ENCODE measurements around the gene DOCK8. TPM values are rescaled to one million over a fixed set of nuclear protein-coding genes. Genes with fewer than 3 reads are reported as not detected.

DOCK8 gene
- total RNA-seq, 1 experiment from 2014 or later: 2.2 TPM

DNA sequence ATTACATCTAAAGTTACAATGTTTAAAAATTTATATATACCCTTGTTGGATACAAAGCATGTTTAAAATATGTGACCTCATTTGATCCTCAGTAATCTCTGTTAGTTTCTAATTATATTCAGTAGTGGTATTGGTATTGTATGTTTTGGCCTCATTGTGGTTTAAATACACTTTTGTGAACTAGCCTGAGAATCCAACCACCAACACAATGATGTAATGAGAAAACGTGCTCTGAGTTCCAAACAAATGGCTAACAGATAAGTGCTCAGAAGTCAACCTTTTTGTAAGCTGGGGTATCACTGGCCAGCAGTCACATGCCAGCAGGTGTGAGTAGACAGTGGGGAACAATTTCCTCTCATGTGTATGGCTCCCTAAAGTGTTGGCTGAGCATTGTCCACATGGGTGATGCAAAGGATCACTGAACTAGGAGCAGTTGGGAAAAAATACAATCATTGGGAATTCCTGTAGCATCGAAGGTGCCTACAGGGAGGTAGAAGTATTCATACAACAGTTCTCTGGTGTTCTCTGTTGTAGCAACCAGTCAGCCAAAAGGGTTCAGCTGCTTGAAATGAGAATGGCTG lies 56.1 kb downstream of the DOCK8 start:
- Histone ChIP-seq H3K9me3 (replicated peaks) (no peaks in the 10 kb centered on the region), H3K27me3 (no peaks in the 10 kb centered on the region), H3K4me3 (no peak overlapping the region), H3K4me1 (0 out of 2 replicates have a peak, but pooled peaks cover 5% of the 10 kb centered on the region), H3K27ac (no peak overlapping the region), H3K36me3 (no peaks in the 10 kb centered on the region)
- DNase-seq: no peak

- Histone ChIP-seq H3K4me1 (no peaks in the 10 kb centered on the region), H3K27me3 (no peaks in the 10 kb centered on the region), H3K9me3 (replicated peaks) (no peaks in the 10 kb centered on the region), H3K27ac (no peak overlapping the region), H3K36me3 (no peaks in the 10 kb centered on the region), H3K4me3 (no peak overlapping the region)
- DNase-seq: no peak
Measured at GRCh38 chr9:272251-273213, 57.9 kb downstream of the DOCK8 start.

GRCh38 chr9:274406-274805 lies 59.7 kb downstream of the DOCK8 start:
- Histone ChIP-seq H3K4me3 (no peak overlapping the region), H3K36me3 (no peaks in the 10 kb centered on the region), H3K9me3 (replicated peaks) (no peaks in the 10 kb centered on the region), H3K27ac (no peak overlapping the region), H3K4me1 (no peaks in the 10 kb centered on the region), H3K27me3 (no peaks in the 10 kb centered on the region)
- no peak for DNase-seq

DNA sequence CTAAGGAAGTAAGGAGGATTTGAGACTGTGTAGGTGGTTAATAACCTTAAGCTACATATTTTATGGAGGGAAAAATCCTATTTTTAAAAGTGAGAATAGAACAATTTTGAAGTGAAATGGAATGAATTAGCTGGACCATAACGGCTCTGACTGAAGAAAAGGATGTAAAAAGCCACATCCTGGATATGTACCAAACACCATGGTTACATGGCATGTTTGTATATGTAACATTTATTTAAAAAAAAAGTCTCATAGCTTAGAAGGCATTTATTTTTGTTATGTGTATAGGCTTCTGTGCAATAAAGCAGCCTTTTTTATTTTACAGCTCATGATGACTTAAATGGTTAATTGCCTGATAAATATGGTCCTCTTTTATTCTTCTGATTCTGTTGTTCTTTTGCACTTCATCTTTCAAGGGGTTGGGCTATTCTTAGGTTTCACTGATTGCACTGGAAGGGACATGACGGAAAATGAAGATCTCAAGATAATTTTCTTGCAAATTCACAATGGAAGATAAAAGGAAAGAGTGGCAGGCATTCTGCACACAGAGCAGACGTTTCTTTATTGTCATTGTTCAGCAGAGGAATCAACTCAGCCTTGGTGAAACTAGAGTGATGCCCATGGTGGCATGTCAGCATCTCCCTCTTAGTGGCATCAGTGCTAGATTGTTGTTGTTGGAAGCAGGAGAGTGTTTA lies 63.1 kb downstream of the DOCK8 start:
- Histone ChIP-seq H3K4me1 (no peaks in the 10 kb centered on the region), H3K36me3 (no peaks in the 10 kb centered on the region), H3K27ac (no peak overlapping the region), H3K4me3 (no peak overlapping the region), H3K27me3 (no peaks in the 10 kb centered on the region), H3K9me3 (replicated peaks) (no peaks in the 10 kb centered on the region)
- no peak for DNase-seq

DNA sequence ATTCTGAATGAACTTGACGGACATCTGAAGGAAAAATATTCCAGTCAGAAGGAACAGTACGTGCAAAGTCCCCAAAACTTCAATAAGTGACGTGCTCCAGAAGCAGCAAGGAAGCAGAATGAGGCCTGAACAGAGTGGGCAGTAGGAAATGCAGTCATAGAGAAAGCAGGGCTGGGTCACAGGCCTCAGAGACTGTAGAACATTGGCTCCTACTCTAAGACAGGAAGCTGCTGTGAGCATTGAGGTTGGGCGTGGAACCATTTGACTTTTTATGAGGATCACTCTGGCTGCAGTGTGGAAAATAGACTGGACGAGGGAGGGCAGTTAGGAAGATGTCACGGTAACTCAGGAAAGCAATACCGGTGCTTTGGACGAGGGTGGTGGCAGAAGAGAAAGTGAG lies 64.0 kb downstream of the DOCK8 start:
- H3K36me3 ChIP-seq: no peaks in the 10 kb centered on the region
- no peaks in the 10 kb centered on the region for H3K27me3 ChIP-seq
- no peak overlapping the region for H3K27ac ChIP-seq
- no peak overlapping the region for H3K4me3 ChIP-seq
- no peak for DNase-seq
- H3K9me3 ChIP-seq (replicated peaks): no peaks in the 10 kb centered on the region
- no peaks in the 10 kb centered on the region for H3K4me1 ChIP-seq

DNA sequence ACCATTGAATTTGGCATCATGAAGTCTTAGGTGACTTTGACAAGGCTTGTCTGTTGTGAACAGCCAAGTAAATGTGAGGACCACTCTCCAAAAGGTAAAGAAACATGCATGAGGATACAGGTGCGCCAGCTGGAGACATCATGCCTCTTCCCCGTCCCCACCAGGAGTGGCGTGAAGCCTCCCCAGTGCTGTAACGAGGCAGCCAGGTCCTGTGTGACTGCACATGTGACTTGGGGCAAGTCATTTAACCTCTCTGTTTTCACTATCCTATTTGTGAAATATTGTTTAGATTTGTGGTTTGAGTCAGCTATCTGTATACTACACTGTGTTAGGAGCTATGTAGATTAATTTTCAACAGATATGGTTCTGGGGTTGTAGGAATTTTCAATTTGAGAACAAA lies 65.0 kb downstream of the DOCK8 start:
- no peak overlapping the region for H3K27ac ChIP-seq
- no peaks in the 10 kb centered on the region for H3K27me3 ChIP-seq
- H3K4me3 ChIP-seq: no peak overlapping the region
- no peaks in the 10 kb centered on the region for H3K4me1 ChIP-seq
- no peaks in the 10 kb centered on the region for H3K9me3 ChIP-seq (replicated peaks)
- H3K36me3 ChIP-seq: no peaks in the 10 kb centered on the region
- no peak for DNase-seq

DNA sequence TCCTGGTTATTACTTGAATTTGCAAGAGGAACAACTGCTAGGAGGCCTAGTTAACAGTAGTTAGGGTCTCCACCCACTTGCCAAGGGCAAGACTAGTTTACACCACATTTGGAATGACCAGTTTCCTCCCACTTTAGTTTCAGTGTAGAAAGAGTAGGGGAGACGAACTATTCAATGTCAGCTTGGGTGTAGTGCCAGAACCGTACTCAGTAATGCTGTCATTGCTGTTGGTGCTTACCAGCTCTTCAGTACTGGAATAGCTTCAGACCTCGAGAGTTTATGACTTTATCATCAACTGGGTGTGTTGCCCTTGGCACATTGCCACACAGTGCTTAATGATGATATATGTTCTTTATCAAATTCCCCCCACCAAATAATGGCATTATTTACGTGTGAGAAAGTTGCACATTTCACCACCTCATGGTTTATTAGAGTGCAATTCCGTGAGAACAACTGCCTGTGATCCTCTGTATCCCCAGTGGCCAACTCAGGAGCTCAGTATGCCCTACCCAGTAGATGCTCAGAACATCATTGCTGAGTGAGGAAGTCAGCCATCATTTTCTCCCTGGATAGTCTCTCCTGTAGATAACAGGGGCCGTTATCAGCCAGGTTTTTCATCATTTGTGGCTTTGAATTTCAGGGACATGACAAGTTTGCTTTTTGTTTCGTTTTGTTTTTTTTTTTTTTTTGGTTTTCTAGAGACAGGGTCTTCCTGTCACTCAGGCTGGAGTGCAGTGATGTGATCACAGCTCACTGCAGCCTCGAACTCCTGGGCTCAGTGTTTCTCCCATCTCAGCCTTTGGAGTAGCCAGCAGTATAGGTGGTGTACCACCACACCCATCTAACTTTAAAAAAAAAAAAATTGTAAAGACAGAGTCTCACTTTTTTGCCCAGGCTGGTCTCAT lies 67.3 kb downstream of the DOCK8 start:
- Histone ChIP-seq H3K27me3 (no peaks in the 10 kb centered on the region), H3K4me3 (no peak overlapping the region), H3K4me1 (no peaks in the 10 kb centered on the region), H3K9me3 (replicated peaks) (no peaks in the 10 kb centered on the region), H3K36me3 (no peaks in the 10 kb centered on the region), H3K27ac (no peak overlapping the region)
- no peak for DNase-seq

GRCh38 chr9:286071-286740 lies 71.5 kb downstream of the DOCK8 start:
- Histone ChIP-seq H3K36me3 (no peaks in the 10 kb centered on the region), H3K27ac (no peak overlapping the region), H3K27me3 (no peaks in the 10 kb centered on the region), H3K4me3 (no peak overlapping the region), H3K9me3 (replicated peaks) (no peaks in the 10 kb centered on the region), H3K4me1 (no peaks in the 10 kb centered on the region)
- DNase-seq: no peak

DNA sequence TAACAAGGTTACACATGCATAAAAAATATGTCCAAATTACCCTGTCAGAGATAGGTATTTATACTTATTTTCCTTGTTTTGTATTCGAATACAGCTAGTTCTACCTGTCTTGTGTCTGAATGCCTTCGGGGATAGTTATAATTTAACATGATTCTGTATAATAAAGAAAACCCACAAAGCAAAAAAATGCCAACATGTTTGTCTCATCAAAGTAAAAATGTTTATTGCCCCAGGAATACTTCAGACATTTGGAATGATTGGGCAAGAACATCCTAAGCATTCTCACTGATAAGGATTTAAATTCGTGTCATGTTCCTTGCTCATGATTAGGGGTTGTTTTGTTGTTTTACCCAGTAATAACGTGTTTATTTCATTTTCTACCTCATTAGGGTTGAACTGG lies 74.5 kb downstream of the DOCK8 start:
- Histone ChIP-seq H3K4me3 (no peak overlapping the region), H3K4me1 (no peaks in the 10 kb centered on the region), H3K27ac (no peak overlapping the region), H3K27me3 (no peaks in the 10 kb centered on the region; the same call in 1 of the 2 replicates), H3K36me3 (no peaks in the 10 kb centered on the region), H3K9me3 (replicated peaks) (no peaks in the 10 kb centered on the region)
- no peak for DNase-seq

DNA sequence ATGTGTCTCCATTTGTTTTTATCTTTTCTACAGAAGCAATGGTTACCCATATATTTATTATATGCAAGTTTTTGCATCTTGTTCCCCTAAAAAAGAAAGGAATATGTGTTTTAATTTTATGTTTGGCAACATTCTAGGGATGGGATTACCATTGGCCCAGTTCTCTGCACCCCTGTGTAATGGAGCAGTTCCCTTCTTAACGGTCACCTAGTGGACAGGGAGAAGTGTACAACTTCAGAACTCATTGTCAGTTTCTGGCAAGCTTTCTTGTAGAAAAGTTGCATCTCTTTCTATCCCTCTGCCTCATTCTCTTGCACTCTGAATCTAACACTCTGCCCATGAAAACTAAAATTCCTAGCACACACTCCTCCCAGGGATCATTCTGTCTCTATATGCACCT lies 78.2 kb downstream of the DOCK8 start:
- H3K27ac ChIP-seq: no peak overlapping the region
- H3K4me1 ChIP-seq: no peaks in the 10 kb centered on the region
- no peaks in the 10 kb centered on the region for H3K36me3 ChIP-seq
- no peaks in the 10 kb centered on the region for H3K9me3 ChIP-seq (replicated peaks)
- no peaks in the 10 kb centered on the region; the same call in 1 of the 2 replicates for H3K27me3 ChIP-seq
- DNase-seq: no peak
- H3K4me3 ChIP-seq: no peak overlapping the region

DNA sequence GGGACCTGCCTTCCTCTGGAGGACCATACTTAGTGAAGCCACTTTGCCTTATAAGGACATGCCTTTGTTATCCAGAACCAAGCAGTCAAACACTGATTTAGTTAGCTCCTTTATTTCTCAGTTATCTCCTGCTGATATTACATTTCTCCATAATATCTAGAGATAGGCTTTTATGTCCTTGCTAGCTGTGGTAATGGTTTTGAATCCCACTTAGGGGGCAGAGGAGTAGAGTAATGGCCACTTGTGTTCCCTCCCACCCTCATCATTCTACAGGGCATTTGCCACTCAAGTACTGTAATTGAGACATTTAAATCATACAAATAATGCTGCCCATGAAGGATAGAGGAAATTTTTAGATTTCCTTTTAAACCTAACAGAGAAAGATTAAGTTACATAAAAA lies 80.9 kb downstream of the DOCK8 start:
- DNase-seq: no peak
- Histone ChIP-seq H3K4me1 (no peaks in the 10 kb centered on the region), H3K36me3 (no peaks in the 10 kb centered on the region), H3K4me3 (no peak overlapping the region), H3K27ac (no peak overlapping the region), H3K9me3 (replicated peaks) (no peaks in the 10 kb centered on the region), H3K27me3 (no peaks in the 10 kb centered on the region; the same call in 1 of the 2 replicates)

GRCh38 chr9:296411-296810 lies 81.7 kb downstream of the DOCK8 start:
- DNase-seq: no peak
- no peak overlapping the region for H3K27ac ChIP-seq
- no peak overlapping the region for H3K4me3 ChIP-seq
- no peaks in the 10 kb centered on the region for H3K36me3 ChIP-seq
- no peaks in the 10 kb centered on the region for H3K4me1 ChIP-seq
- no peaks in the 10 kb centered on the region; the same call in 1 of the 2 replicates for H3K27me3 ChIP-seq
- H3K9me3 ChIP-seq (replicated peaks): no peaks in the 10 kb centered on the region

DNA sequence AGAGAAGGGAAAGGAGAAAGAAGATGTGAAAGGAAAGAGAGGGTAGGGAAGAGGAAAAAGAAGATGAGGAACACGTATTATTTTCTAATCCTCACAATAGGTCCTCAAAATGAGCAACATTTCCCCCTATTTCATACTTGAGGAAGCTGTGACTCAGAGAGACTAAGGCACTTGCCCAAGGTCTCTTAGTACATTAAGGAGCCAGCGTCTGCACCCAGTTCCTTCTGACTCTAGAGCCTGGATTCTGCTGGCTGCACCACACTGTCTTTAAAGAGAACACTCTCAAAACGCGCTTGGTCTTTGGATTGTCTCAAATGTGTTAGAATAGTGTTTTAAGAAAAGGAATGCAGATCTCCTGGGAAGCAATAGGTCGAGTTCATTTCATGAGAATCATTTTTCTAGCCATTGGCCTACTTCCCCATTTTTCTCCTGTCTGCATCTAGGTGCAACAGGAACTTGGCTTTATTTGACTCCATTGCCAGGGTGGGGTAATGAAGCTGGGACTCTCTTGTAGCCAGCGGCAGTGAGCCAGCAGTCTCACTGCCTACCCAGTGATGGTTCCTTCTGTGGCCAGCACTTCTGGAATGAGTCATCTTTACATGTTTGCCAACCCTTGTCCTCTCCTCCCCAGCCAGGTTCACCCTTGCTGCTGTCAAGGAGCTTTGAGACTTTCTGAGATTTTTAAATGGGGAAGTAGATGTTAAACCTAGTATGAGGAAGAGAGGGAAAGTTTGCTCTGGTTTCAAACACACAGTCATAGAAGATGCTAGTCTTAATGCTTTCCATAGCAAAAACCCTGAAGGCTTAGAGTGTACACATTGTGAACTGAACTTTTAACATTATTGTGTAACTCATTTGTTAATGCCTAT lies 82.7 kb downstream of the DOCK8 start:
- H3K36me3 ChIP-seq: no peaks in the 10 kb centered on the region
- H3K4me1 ChIP-seq: no peaks in the 10 kb centered on the region
- H3K4me3 ChIP-seq: no peak overlapping the region
- no peak for DNase-seq
- H3K9me3 ChIP-seq (replicated peaks): no peaks in the 10 kb centered on the region
- H3K27me3 ChIP-seq: no peaks in the 10 kb centered on the region; the same call in 1 of the 2 replicates
- no peak overlapping the region for H3K27ac ChIP-seq
